ENCODE data around the gene DEPDC5. TPM values are rescaled to one million over a fixed set of nuclear protein-coding genes. Genes with fewer than 3 reads are reported as not detected.

The DEPDC5 gene
- total and polyA plus RNA-seq, 7 donors = 8.4 to 21.3 (median 12.9) TPM

GRCh38 chr22:31901388-31902137, 147.7 kb downstream of the DEPDC5 start:
- H3K4me3 ChIP-seq = no peak overlapping the region
- 89 to 93% methylated on average over 6 of the region's 6 CpGs for WGBS, 2 donors
- no peak for DNase-seq
- no peak overlapping the region for H3K27ac ChIP-seq
- H3K9me3 ChIP-seq = no peaks in the 10 kb centered on the region
- TF ChIP-seq EP300 (IDR thresholded peaks at IDR 0.05) = no peak
- TF ChIP-seq POLR2A (IDR thresholded peaks at IDR 0.05) = no peak
- TF ChIP-seq POLR2AphosphoS5 (IDR thresholded peaks at IDR 0.05) = no peak
- TF ChIP-seq CTCF (IDR thresholded peaks at IDR 0.05) = no peak
- peaks cover 0 to 72% (median 11%) of the 10 kb centered on the region in 4 donors for H3K36me3 ChIP-seq
- no peaks in the 10 kb centered on the region for H3K27me3 ChIP-seq
- H3K4me1 ChIP-seq = no peaks in the 10 kb centered on the region
- intact Hi-C loops (cut with DNase I) = no loop called here

GRCh38 chr22:31904651-31905050, 150.8 kb downstream of the DEPDC5 start:
- Histone ChIP-seq H3K27ac (no peak overlapping the region), H3K9me3 (no peaks in the 10 kb centered on the region), H3K36me3 (peaks cover 0 to 55% (median 10%) of the 10 kb centered on the region in 4 donors), H3K4me3 (no peak overlapping the region), H3K27me3 (no peaks in the 10 kb centered on the region), H3K4me1 (no peaks in the 10 kb centered on the region)
- intact Hi-C loops (cut with DNase I) = no loop called here
- DNase-seq = no peak
- no peak for TF ChIP-seq CTCF (IDR thresholded peaks at IDR 0.05)
- no peak for TF ChIP-seq POLR2AphosphoS5 (IDR thresholded peaks at IDR 0.05)
- TF ChIP-seq EP300 (IDR thresholded peaks at IDR 0.05) = no peak
- TF ChIP-seq POLR2A (IDR thresholded peaks at IDR 0.05) = no peak
- WGBS, 2 donors = 95 to 96% methylated on average over 3 of the region's 3 CpGs

- 95% methylated on average over 10 of the region's 10 CpGs for WGBS, 2 donors
- Histone ChIP-seq H3K27me3 (no peaks in the 10 kb centered on the region), H3K9me3 (no peaks in the 10 kb centered on the region), H3K4me1 (no peaks in the 10 kb centered on the region), H3K36me3 (peaks cover 0 to 53% (median 10%) of the 10 kb centered on the region in 4 donors), H3K27ac (no peak overlapping the region), H3K4me3 (no peak overlapping the region)
- no peak for DNase-seq
- intact Hi-C loops (cut with DNase I) = no loop called here
- TF ChIP-seq POLR2A (IDR thresholded peaks at IDR 0.05) (no peak), CTCF (IDR thresholded peaks at IDR 0.05) (no peak), POLR2AphosphoS5 (IDR thresholded peaks at IDR 0.05) (no peak), EP300 (IDR thresholded peaks at IDR 0.05) (no peak)
These were observed 151.5 kb downstream of the DEPDC5 start for GRCh38 chr22:31905356-31905755.

GRCh38 chr22:31906086-31906485, 152.3 kb downstream of the DEPDC5 start:
- no peak overlapping the region for H3K27ac ChIP-seq
- no peaks in the 10 kb centered on the region for H3K27me3 ChIP-seq
- intact Hi-C loops (cut with DNase I) = no loop called here
- no peak for DNase-seq
- TF ChIP-seq POLR2A (IDR thresholded peaks at IDR 0.05) = no peak
- TF ChIP-seq POLR2AphosphoS5 (IDR thresholded peaks at IDR 0.05) = no peak
- no peak for TF ChIP-seq CTCF (IDR thresholded peaks at IDR 0.05)
- no peak for TF ChIP-seq EP300 (IDR thresholded peaks at IDR 0.05)
- no peak overlapping the region for H3K4me3 ChIP-seq
- H3K36me3 ChIP-seq = peaks cover 0 to 53% (median 10%) of the 10 kb centered on the region in 4 donors
- H3K9me3 ChIP-seq = no peaks in the 10 kb centered on the region
- 96 to 97% methylated on average over 16 of the region's 16 CpGs for WGBS, 2 donors
- no peaks in the 10 kb centered on the region for H3K4me1 ChIP-seq

Data from sigmoid colon (tissue), 7 donors.